Hepatocyte (in vitro differentiated cells): ENCODE data around the gene IL34.

Experiments
- CTCF ChIP-seq: fragments of 200-600 bp; sonication (generic); IDR thresholded peaks from 2 replicates; pipeline ENCODE4 v1.5.1; 2016; ENCODE audit warnings: antibody characterized with exemption, mild to moderate bottlenecking; ENCODE audit not compliant: poor library complexity
- EZH2phosphoT487 ChIP-seq: fragments of 200-600 bp; sonication (generic); IDR thresholded peaks from one replicate; pipeline ENCODE4 v1.6.1; 2018; ENCODE audit warnings: antibody characterized with exemption, mild to moderate bottlenecking, low read depth, moderate library complexity; ENCODE audit not compliant: unreplicated experiment, severe bottlenecking

GRCh38 chr16:70600730-70601129 lies 45.6 kb upstream of the IL34 start:
- TF ChIP-seq EZH2phosphoT487 (no peak), CTCF (no peak)
